HUES64 (cell line): Measurements from ENCODE around the gene NBAS.

Experiments
- H3K27ac ChIP-seq: 2 replicates; pipeline ENCODE4 v1.7.0; 2013; ENCODE audit warnings: low read depth, low read length, inconsistent platforms
- H3K27me3 ChIP-seq: 2 replicates; pipeline ENCODE4 v1.6.1; 2013; ENCODE audit warnings: mild to moderate bottlenecking, low read length; ENCODE audit not compliant: insufficient read depth
- H3K36me3 ChIP-seq: 2 replicates; pipeline ENCODE4 v1.6.1; 2013; ENCODE audit warnings: mild to moderate bottlenecking, low read length; ENCODE audit not compliant: insufficient read depth
- H3K4me1 ChIP-seq: 2 replicates; pipeline ENCODE4 v1.6.1; 2013; ENCODE audit warnings: mild to moderate bottlenecking, low read length, moderate library complexity; ENCODE audit not compliant: insufficient read depth
- H3K4me3 ChIP-seq: 2 replicates; pipeline ENCODE4 v1.5.1; 2013; ENCODE audit warnings: mild to moderate bottlenecking, low read length, moderate library complexity
- H3K9ac ChIP-seq: 2 replicates; pipeline ENCODE4 v1.6.1; 2013; ENCODE audit warnings: mild to moderate bottlenecking, low read depth, low read length
- H3K9me3 ChIP-seq: 2 replicates; pipeline ENCODE4 v1.6.1; 2013; ENCODE audit warnings: low read depth, low read length; ENCODE audit not compliant: insufficient read depth
- WGBS: fragments of 150-250, 120-280 bp; methylation state at CpG from one replicate; pipeline ENCODE4 v1.1.7; 2013; ENCODE audit warnings: missing lambda C conversion rate; 5-methylcytosine and 5-hydroxymethylcytosine counted together

The NBAS gene

GRCh38 chr2:15162620-15163019 is 398.5 kb downstream of the NBAS start:
- Histone ChIP-seq H3K36me3 (no peaks in the 10 kb centered on the region), H3K9ac (no peak overlapping the region), H3K4me3 (no peak overlapping the region), H3K4me1 (peaks cover 15% of the 10 kb centered on the region; the same call in 1 of the 2 replicates), H3K9me3 (no peaks in the 10 kb centered on the region), H3K27ac (no peak overlapping the region), H3K27me3 (no peaks in the 10 kb centered on the region)
- 96% methylated on average over 3 of the region's 3 CpGs for WGBS

DNA sequence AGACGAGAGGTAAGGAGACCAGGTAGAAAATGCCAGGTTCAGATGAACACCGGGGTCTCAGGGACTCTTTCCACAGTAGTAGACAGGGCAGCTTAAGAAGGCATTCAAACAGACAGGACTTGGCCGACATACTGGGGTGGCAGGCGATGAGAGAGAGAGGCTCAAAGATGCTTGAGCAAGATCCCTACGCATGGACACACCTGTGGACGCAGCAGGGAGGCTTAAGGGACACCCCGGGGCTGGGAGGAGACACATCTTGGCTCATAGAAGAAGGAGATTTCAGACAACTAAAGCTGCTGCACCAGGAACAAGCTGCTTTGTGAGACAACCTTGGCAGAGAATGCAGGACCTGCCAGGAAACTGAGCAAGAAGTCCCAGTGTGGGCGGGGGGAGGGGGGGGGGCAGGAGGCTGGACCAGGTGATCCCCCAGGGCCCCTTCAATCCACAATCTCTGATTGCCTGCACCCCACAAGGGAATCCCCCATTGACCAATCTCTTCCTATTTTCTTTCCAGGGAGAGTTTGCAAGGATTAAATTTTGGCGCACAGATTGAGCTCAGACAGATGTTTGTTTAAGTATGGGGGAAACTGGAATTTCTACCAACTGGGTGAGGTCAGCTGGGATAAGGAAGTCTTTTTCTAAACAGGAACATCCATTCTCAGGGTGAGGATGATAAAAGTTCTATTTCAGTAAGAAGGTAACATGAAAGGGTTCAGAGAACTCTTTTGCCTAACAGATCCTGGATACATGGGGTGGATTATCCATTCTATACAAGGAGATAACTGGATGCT is 400.7 kb downstream of the NBAS start:
- no peak overlapping the region for H3K27ac ChIP-seq
- no peaks in the 10 kb centered on the region for H3K27me3 ChIP-seq
- H3K9me3 ChIP-seq: no peaks in the 10 kb centered on the region
- no peak overlapping the region for H3K4me3 ChIP-seq
- H3K9ac ChIP-seq: no peak overlapping the region
- WGBS: 91% methylated on average over 8 of the region's 9 CpGs
- H3K4me1 ChIP-seq: peaks cover 20% of the 10 kb centered on the region
- H3K36me3 ChIP-seq: no peaks in the 10 kb centered on the region

DNA sequence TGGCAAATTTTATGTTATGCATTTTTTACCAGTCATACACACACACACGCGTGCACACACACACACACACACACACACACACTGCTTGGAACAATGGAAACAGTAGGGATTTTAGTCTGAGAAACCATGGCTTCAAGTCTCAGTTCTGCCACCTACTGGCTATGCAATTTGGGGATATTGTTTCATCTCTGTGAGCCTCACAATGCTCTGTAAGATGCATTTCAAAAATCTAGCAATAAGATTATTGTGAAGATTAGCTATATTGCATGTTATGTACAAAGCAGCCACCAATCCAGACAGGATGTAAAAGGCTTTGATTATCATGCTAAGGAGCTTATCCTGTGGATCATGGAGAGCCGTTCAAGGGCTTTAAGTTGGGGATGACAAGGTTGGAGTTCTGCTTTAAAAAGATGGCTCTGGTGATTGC is 401.4 kb downstream of the NBAS start:
- 83% methylated on average over 1 of the region's 3 CpGs for WGBS
- H3K9ac ChIP-seq: no peak overlapping the region
- H3K9me3 ChIP-seq: no peaks in the 10 kb centered on the region
- peaks cover 20% of the 10 kb centered on the region for H3K4me1 ChIP-seq
- no peak overlapping the region for H3K27ac ChIP-seq
- no peak overlapping the region for H3K4me3 ChIP-seq
- H3K27me3 ChIP-seq: no peaks in the 10 kb centered on the region
- H3K36me3 ChIP-seq: no peaks in the 10 kb centered on the region

DNA sequence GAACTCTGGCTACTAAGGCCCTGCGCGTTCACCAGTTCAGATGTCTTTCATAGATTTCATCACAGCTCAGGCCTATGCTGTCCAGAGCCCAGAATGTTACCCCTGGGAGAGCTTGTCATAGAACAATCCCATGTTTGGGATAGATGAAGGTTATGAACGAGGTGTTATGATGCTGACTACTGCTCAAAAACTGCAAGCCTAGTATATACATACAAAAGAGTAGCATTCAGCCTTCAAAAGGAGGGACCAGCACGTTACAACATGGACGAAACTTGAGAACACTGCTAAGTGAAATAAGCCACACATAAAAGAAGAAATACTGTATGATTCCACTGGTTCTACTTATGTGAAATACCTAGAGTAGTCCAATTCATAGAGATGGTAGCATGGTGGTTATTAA is 401.9 kb downstream of the NBAS start:
- H3K9ac ChIP-seq: no peak overlapping the region
- no peaks in the 10 kb centered on the region for H3K27me3 ChIP-seq
- H3K4me3 ChIP-seq: no peak overlapping the region
- peaks cover 20% of the 10 kb centered on the region for H3K4me1 ChIP-seq
- no peaks in the 10 kb centered on the region for H3K36me3 ChIP-seq
- over 99% methylated on average over 5 of the region's 5 CpGs for WGBS
- H3K9me3 ChIP-seq: no peaks in the 10 kb centered on the region
- H3K27ac ChIP-seq: no peak overlapping the region

- no peaks in the 10 kb centered on the region for H3K36me3 ChIP-seq
- no peaks in the 10 kb centered on the region for H3K27me3 ChIP-seq
- H3K4me3 ChIP-seq: no peak overlapping the region
- H3K9me3 ChIP-seq: no peaks in the 10 kb centered on the region
- H3K9ac ChIP-seq: no peak overlapping the region
- 90% methylated on average over 5 of the region's 5 CpGs for WGBS
- peaks cover 20% of the 10 kb centered on the region for H3K4me1 ChIP-seq
- H3K27ac ChIP-seq: peak overlapping the region; percentile 8; the same call in 1 of the 2 replicates
Measured at GRCh38 chr2:15158532-15158931, 402.6 kb downstream of the NBAS start.

DNA sequence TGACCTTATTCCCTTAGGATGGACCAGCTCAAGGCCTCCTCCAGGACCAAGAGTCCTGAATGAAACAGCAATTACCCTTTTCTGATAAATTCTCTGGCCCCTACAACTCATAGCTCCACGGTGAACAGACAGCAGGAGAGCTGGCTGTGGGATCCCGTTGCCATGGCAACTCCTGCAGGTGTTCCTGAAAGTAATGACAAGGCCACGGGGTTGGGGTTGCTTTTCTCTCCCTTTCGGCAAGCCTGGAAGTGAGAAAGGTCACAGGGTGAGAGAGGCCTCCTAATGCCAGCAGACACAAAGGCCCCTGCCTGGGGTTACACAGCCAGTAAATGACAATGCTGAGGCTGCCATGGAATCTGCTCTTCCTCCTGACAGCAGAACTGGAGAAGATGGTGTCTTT is 403.0 kb downstream of the NBAS start:
- Histone ChIP-seq H3K4me1 (peaks cover 20% of the 10 kb centered on the region), H3K27me3 (no peaks in the 10 kb centered on the region), H3K36me3 (no peaks in the 10 kb centered on the region), H3K9ac (no peak overlapping the region), H3K4me3 (no peak overlapping the region), H3K9me3 (no peaks in the 10 kb centered on the region), H3K27ac (peak overlapping the region; percentile 8; the same call in 1 of the 2 replicates)
- 58% methylated on average over 4 of the region's 4 CpGs for WGBS

- no peak overlapping the region for H3K9ac ChIP-seq
- H3K4me3 ChIP-seq: no peak overlapping the region
- peaks cover 20% of the 10 kb centered on the region for H3K4me1 ChIP-seq
- no peaks in the 10 kb centered on the region for H3K9me3 ChIP-seq
- no peaks in the 10 kb centered on the region for H3K36me3 ChIP-seq
- WGBS: 82% methylated on average over 7 of the region's 7 CpGs
- no peaks in the 10 kb centered on the region for H3K27me3 ChIP-seq
- no peak overlapping the region for H3K27ac ChIP-seq
Measured at GRCh38 chr2:15155959-15156574, 405.1 kb downstream of the NBAS start.

DNA sequence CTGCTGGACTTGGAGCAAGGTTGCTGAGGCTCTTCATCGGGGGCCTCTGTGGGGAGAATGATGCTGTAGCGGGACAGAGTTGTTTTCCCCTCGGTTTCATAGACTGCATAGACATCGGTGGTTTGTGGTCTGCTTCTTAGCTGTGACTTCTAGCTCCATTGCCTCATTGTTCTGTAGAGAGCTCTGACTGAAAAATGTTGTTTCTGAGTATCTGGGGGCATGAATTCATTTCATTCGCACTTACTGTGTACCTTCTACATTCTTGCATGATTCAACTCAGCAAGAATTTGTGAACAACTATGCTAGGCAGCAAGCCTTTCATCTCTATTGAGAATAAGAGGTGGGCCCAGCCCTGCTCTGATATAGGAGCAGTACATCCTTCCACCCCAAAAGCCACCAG is 406.8 kb downstream of the NBAS start:
- Histone ChIP-seq H3K27ac (no peak overlapping the region), H3K36me3 (no peaks in the 10 kb centered on the region), H3K9ac (no peak overlapping the region), H3K9me3 (no peaks in the 10 kb centered on the region), H3K27me3 (no peaks in the 10 kb centered on the region), H3K4me1 (peaks cover 16% of the 10 kb centered on the region), H3K4me3 (no peak overlapping the region)
- 94% methylated on average over 5 of the region's 5 CpGs for WGBS

DNA sequence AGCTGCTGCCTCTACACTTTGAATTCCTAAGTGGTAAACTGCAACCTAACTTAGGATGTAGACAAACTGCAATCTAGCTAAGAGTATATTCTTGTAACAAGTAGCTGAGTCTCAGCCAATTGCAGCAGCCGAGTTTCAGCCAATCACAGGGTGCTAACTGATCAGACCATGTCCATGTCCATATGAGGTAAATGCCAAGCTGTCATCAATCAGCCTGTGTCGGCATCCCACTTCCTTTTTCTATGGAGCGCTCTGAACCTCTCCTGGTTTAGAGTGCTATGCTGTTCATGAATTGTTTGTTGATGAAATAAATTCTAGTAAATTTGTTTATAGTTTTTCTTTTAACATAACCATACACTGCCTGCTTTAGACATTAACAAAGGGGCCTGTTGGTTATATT is 408.8 kb downstream of the NBAS start:
- Histone ChIP-seq H3K9ac (no peak overlapping the region), H3K4me1 (peaks cover 4% of the 10 kb centered on the region; the same call in 1 of the 2 replicates), H3K4me3 (no peak overlapping the region), H3K27me3 (no peaks in the 10 kb centered on the region), H3K9me3 (no peaks in the 10 kb centered on the region), H3K36me3 (no peaks in the 10 kb centered on the region), H3K27ac (no peak overlapping the region)
- 96% methylated on average over 3 of the region's 3 CpGs for WGBS

DNA sequence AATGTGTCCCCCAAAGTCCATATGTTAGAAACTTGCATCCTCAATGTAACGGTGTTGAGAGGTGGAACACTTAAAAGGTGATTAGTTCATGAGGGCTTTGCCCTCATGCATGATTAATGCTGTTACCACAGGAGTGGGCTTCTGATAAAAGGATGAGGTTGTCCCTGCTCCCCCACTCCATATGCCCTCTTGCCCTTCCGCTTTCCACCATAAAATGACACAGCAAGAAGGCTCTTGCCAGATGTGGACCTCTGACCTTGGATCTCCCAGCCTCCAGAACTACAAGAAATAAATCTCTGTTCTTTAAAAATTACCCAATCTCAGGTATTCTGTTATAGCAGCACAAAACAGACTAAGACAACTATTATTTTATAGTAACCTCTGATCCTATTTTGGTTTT is 412.1 kb downstream of the NBAS start:
- H3K36me3 ChIP-seq: no peaks in the 10 kb centered on the region
- WGBS: 91% methylated on average over 2 of the region's 2 CpGs
- H3K9me3 ChIP-seq: no peaks in the 10 kb centered on the region
- H3K4me3 ChIP-seq: no peak overlapping the region
- no peaks in the 10 kb centered on the region for H3K4me1 ChIP-seq
- no peaks in the 10 kb centered on the region for H3K27me3 ChIP-seq
- H3K27ac ChIP-seq: no peak overlapping the region
- no peak overlapping the region for H3K9ac ChIP-seq

DNA sequence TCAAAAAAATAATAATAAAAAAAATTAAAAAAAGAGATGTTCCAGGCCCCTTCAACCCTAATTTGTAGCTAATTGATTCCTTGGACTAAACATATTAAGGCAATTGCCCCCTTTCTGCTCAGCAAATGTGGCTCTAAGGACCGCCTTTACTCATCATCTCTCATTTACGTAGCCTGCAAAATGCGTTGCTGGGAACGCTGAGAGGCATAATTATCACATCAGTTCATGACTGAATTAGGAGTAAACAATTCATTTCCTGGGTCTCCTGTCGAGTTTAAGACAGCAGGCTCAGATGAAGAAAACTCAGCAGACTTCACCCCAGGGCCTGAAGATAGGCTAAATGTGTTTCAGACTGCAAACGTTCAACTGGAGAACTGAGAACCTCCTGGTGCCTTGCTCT is 413.5 kb downstream of the NBAS start:
- 86% methylated on average over 6 of the region's 6 CpGs for WGBS
- H3K27ac ChIP-seq: no peak overlapping the region
- no peaks in the 10 kb centered on the region for H3K36me3 ChIP-seq
- H3K27me3 ChIP-seq: no peaks in the 10 kb centered on the region
- H3K9me3 ChIP-seq: no peaks in the 10 kb centered on the region
- H3K4me1 ChIP-seq: peaks cover 3% of the 10 kb centered on the region; the same call in 1 of the 2 replicates
- H3K9ac ChIP-seq: no peak overlapping the region
- H3K4me3 ChIP-seq: no peak overlapping the region
